HG03095 (cell line): ENCODE results near the gene PRSS36.
A peak's percentile ranks its signal among the peaks of the same experiment; 100 is the strongest.
"Not testable (repeated sequence)": the region's sequence is repeated elsewhere in the genome, so short reads cannot be mapped to it uniquely, and the experiment has no call there.

Experiments
- ATAC-seq: cut with Tn5 transposase; IDR thresholded peaks from one replicate; pipeline ENCODE4 v1.9.1; 2021; ENCODE audit warnings: moderate library complexity; ENCODE audit not compliant: unreplicated experiment

PRSS36 gene

DNA sequence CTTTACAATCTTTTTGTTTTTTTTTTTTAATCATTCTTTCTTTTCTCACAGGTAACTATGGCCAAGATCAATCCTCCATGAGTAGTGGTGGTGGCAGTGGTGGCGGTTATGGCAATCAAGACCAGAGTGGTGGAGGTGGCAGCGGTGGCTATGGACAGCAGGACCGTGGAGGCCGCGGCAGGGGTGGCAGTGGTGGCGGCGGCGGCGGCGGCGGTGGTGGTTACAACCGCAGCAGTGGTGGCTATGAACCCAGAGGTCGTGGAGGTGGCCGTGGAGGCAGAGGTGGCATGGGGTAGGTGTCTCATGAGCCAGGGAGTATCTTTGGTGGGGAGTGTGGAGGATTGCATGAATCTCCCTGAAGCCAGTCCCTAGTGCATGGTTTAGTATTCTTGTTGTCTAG is 35.0 kb upstream of the PRSS36 start:
- no peak for ATAC-seq

DNA sequence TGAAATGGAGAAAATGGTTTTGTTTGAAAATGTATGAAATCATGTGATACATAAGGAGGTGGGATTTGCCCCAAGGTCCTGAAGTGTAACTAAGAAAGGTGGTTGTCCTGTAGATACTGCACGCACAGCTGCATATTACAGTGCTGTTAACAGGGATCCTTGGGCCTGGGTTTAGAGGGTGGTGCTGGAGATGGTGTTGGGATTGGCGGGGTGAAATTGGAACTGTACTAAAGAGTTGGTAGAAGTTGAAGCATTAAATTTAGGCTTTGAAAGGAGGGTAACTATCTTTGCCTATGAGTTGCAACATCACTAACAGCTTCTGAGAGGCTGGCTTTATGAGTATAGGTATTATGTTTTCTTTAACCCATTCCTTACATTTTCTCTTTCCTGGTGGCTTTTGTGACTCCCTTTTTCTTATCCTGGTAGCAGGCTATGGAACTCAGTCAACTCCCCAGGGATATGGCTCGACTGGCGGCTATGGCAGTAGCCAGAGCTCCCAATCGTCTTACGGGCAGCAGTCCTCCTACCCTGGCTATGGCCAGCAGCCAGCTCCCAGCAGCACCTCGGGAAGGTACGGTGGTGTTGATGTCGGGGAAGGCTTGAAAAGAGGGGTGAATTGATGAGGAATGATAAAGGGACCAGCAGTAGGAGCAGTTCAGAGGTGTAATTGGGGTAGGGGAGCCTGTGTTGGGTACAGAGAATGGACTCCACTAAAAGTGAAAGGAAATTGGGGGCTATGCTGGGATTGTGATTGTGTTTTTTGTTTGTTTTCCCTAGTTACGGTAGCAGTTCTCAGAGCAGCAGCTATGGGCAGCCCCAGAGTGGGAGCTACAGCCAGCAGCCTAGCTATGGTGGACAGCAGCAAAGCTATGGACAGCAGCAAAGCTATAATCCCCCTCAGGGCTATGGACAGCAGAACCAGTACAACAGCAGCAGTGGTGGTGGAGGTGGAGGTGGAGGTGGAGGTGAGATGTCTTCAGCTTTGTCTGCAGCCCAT is 33.9 kb upstream of the PRSS36 start:
- ATAC-seq = no peak

DNA sequence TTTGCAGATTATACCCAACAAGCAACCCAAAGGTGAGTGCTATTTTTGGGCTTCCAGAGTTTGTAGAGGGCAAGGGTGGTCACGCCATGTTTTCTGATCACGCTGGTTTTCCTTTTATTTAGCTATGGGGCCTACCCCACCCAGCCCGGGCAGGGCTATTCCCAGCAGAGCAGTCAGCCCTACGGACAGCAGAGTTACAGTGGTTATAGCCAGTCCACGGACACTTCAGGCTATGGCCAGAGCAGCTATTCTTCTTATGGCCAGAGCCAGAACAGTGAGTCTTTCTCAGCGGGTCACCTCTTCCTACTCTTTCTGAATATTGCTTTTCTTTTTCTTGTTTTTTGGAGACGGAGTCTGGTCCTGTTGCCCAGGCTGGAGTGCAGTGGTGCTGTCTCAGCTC is 32.5 kb upstream of the PRSS36 start:
- no peak for ATAC-seq

DNA sequence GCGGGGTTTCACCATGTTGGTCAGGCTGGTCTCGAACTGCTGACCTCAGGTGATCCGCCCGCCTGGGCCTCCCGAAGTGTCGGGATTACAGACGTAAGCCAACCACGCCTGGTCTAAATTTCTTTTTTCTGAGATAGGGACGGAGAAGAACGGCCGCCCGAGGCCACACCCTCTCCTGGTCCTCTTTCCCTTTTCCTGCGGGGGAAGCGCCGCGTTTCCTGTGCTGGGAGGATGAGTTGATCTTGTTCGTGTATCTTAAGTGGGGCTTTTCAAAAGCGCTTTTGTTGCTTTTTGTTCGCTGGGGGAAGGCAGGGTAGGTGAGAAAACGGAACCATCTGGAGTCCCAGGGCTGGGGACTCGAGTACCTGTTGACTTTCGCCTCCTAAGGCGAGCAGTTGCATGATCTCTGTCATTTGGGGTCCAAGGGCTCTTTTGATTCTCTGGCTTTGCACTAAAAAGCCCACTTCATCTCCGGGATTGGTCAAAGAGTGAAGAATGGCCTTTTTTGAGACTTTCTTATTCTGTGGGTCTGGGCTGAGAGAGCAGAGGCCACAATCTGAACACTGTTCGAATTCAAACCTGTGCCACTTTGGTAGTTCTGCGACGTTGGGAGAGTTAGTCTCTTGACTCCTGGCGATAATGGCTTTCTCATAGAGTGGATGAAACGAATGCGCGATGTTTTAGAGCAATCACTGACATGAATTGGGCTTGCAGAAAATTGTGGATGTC is 31.4 kb upstream of the PRSS36 start:
- ATAC-seq = no peak

DNA sequence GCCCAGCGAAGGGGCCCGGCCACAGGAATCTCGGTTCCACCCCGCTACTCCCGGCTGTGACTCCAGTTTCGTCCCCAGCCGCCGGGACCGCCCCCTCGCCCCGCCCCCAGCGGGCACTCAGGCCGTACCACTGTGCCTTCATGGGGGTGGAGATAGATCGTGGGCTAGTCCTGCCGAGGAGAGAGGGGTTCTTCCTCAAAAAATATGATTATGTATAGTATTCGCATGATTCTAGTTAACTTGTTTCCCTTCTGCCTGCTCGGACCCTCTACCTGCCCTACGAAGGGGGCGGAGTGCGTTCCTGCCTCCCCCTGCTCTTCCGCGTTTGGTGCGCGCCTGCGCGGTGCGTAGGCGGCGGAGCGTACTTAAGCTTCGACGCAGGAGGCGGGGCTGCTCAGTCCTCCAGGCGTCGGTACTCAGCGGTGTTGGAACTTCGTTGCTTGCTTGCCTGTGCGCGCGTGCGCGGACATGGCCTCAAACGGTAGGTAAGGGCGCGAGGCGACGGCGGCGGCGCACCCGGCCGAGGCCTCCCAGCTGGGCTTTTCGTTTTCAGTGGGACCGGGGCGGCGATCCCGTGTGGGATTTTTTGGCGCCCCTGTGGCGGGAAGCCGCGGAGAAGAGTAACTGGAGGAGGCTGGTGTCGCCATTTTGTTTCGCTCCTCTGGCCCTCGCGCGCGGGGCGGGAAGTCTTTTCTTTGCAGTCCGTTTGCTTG is 30.0 kb upstream of the PRSS36 start, which contains the start of gene FUS:
Gene FUS, plus strand, starts transcription at position 393 of the 713 bp plus-strand sequence. Its CDS starts 76 bp downstream, at position 469.
- ATAC-seq = peak; percentile 51

DNA sequence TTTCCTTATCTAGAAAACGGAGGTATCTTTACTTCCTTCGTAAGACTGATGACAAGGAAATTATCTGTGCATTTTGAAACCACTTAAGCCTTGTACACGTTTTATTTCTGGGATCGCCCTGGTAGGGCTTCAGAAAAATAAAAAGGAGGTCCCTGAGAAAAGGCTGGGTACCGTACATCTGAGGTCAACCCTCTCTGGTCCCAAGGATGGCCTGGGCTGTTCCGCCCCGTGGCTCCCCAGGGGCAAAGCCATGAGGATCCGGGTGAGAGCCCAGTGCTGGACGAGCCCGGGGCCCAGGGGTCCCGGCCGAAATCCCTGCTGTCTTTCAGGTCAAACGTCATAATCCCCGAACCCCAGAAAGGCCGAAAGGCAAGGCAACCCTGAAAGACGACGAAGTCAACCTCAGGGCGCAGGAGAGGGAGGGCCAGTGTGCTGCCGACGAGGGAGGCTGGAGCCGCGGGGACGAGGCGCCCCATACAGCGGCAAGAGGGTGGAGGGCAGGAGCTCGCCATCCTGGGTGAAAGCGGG is 29.4 kb upstream of the PRSS36 start:
- no peak for ATAC-seq

DNA sequence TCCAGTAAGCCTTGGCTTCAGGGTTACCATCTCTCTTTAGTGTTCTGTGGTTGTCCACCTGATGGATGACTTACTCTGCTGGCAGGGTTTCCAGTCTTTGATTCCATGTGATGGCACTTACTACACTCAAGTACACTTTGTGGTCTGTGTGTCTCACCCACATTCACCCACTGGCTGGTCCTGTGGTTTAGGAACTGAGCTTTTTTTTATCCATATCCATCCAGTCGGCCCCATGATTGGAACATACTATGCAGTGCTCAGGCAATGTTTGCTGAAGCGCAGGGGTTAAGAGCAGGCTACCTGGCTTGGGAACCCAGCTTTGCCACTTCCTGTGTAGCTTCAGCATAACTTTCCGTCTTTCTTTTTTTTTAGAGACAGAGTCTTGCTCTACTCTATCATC is 27.3 kb upstream of the PRSS36 start:
- no peak for ATAC-seq

DNA sequence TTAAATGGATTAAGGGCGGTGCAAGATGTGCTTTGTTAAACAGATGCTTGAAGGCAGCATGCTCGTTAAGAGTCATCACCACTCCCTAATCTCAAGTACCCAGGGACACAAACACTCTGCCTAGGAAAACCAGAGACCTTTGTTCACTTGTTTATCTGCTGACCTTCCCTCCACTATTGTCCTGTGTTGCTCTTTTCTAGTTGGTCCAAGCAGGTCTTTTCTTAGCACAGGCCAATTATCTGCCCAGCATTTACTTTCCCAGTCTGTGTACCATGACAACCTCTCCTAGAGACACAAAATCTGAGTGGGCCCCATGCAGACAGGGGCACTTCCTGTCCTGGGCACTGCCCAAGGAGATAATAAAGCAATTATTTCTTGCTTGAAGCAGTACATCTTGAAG is 20.2 kb upstream of the PRSS36 start:
- ATAC-seq = not testable (repeated sequence)

DNA sequence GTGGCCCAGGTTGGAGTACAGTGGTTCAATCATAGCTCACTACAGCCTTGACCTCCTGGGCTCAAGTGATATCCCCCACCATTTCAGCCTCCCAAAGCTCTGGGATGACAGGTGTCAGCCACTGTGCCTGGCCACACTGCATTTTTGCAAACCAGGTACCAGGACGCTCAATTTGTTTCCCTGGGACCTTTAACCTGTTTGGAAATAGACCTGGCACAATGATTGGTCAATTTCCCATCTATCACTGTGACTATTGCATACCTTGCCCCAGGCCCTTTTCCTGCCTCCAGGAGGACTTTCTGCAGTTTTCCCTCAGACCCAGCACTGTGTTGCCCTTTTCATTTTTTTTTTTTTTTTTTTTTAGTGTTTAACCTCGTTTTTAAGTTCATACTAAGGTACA is 19.0 kb upstream of the PRSS36 start:
- ATAC-seq = no peak

DNA sequence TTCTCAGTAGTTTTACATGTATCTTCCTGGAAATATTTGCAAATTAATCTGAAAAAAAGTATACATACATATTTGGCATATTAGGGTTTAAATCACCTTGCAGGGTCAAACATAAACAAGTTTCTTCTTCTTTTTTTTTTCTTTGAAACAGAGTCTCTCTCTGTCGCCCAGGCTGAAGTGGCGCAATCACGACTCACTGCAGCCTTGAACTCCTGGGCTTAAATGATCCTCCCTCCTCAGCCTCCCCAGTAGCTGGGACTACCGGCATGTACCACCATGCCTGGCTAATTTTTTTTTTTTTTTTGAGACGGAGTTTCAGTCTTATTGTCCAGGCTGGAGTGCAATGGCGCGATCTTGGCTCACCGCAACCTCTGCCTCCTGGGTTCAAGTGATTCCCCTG is 17.4 kb upstream of the PRSS36 start:
- ATAC-seq = no peak

DNA sequence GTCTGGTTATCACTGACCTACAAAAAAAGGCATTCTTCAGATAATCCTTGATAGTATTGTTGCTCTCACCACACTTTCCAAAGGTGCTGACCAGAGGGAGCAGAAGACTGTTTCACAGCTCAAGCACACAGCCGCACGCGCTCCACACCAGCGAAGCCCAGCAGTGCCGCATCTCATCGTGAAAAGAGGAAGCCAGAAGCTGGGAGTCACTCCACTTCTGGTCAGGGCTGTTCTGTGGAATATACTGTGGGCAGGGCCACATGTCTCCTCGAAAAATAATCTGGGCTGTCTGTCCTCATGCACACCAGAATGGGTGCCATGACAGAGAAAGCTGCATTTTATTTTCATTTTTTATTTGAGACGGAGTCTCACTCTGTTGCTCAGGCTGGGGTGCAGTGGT is 7.3 kb upstream of the PRSS36 start:
- no peak for ATAC-seq

DNA sequence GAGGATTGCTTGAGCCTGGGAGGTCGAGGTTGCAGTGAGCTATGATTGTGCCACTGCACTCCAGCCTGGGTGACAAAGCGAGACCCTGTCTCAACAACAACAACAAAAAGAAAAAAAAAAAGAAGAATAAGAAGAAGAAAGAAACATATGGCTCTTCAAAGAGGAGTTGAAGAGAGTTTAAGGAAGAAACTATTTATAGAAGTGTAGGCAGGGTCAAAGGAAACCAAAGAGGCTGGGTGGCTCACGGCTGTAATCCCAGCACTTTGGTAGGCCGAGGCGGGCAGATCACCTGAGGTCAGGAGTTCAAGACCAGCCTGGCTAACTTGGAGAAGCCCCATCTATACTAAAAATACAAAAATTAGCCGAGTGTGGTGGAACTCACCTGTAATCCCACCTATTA is 1.1 kb upstream of the PRSS36 start:
- ATAC-seq = not testable (repeated sequence)

DNA sequence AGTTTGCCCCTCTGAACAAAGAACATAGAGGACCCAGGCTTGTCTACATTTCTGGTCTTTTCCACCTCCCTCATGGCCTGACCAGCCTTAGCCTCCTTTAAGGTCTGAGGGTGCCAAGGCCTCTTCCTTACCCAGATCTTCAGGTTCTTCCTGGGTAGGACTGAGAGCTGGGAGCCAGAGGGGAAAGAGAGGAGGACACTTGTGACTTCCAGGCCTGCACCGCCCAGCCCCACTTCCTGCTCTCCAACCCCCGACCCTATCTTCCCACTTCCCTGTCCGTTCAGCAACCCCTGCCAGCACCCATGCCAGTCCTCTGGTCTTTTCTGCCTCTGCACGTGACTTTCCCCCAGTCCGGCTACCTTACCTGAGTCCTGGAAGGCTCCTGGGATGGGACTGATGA is 534 bp downstream of the PRSS36 start:
- no peak for ATAC-seq

DNA sequence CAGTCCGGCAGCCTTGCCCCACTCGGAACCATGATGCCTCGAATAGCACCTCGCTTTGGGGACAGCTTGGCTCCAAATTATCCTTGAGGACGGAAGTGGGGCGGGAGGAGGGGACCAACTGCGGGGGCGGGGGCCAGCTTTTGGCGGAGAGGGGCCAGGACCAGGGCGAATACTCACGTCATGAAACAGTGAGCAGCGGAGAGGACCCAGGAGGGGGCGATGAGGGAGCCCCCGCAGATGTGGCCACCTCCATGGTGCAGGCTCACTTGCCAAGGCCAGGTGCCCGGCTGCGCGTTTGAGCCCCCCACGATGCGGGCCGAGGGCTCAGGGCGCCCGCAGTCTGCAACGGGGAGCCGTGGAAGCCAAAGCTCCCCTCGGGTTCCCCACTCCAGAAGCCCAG is 970 bp downstream of the PRSS36 start:
- ATAC-seq = no peak

DNA sequence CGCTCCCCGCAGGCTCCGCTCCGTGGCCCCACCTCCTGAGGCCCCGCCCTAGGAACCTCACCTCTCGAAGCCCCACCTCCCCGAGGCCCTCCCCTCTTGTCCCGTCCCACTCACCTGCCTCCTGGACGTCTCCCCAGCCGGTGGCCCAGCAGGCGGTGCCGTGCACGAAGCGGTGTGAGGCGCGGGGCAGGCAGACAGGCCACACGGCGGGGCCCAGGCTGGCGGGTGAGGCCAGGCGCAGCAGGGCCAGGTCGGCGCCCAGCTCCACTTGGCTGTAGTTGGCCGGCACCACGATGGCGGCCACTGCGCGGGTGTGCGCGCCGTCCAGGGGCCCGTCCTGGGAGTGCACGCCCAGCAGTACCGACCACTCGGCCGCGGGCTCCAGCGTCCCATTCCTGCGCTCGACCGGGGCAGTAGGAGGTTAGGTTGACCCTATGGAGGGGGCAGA is 1.6 kb downstream of the PRSS36 start:
- ATAC-seq = no peak

DNA sequence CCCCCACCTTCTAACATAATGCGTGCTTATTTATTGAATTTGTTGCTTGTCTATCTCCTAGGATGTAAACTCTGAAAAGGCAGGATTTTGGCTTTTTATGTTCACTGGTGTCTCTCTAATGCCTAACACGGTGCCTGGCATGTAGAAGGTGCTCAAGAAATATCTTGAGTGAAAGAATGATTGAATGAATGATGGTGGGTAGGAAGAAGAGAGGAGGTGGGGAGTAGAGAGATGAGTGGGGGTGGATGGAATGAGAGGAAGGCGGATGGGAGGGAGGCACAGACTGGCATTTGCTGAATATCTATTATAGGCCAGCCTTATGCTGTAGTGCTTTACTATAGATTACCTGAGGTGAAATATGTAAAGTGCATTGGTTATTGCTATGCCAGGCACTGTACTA is 2.3 kb downstream of the PRSS36 start:
- ATAC-seq = no peak

DNA sequence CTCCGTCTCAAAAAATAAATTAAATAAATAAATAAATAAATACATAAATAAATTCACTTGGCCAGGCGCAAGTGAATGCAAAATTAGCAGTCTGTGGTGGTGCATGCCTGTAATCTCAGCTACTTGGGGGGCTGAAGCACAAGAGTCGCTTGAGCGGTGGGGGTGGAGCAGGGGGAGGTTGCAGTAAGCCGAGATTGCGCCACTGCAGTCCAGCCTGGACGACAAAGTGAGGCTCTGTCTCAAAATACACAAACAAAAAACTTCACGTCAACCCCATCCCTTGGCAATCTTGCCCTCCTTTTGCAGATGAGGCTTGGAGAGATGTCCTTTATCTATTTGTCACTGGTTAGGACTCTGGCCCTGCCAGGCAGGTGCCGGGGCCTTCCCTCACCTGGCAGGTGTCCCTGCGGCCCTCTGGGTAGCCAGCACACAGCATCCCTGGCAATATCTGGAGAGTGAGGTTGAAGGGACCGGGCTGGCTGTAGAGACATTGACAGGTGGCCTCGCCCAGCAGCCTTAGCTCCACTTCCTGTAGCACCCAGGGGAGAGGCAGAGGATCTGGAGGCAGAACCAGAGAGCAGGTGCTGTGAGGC is 4.4 kb downstream of the PRSS36 start:
- ATAC-seq = no peak

DNA sequence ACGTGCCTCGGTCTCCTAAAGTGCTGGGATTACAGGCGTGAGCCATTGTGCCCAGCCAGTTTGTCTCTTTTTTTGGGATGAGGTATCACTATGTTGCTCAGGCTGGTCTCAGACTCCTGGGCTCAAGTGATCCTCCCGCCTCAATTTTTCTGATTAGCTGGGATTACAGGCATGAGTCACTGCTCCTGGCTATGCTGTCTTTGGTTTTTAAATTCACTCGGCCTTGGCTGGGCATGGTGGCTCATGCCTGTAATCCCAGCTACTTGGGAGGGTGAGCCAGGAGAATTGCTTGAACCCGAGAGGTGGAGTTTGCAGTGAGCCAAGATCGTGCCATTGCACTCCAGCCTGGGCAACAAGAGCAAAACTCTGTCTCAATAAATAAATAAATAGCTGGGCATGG is 5.4 kb downstream of the PRSS36 start:
- not testable (repeated sequence) for ATAC-seq

DNA sequence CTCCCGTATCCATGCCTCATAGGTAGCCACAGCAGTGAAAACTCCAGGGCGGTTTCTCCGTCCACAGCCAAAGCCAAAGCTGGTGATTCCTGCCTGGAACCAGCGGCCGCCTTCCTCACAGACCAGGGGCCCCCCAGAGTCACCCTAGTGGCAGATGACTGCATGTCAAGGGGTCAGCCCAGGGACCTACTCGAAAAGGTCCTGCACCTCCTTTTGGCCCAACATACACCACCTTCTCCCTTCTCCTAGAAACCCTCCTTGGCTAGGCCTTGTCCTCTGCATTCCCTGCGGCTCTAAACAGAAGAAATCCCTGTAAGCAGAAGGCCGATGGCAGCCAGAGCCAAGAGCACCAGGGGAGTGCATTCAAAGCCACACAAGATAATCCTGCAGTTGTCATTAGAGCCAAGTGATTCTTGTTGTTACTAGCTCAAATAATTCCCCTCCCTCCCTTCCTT is 6.1 kb downstream of the PRSS36 start:
- no peak for ATAC-seq

DNA sequence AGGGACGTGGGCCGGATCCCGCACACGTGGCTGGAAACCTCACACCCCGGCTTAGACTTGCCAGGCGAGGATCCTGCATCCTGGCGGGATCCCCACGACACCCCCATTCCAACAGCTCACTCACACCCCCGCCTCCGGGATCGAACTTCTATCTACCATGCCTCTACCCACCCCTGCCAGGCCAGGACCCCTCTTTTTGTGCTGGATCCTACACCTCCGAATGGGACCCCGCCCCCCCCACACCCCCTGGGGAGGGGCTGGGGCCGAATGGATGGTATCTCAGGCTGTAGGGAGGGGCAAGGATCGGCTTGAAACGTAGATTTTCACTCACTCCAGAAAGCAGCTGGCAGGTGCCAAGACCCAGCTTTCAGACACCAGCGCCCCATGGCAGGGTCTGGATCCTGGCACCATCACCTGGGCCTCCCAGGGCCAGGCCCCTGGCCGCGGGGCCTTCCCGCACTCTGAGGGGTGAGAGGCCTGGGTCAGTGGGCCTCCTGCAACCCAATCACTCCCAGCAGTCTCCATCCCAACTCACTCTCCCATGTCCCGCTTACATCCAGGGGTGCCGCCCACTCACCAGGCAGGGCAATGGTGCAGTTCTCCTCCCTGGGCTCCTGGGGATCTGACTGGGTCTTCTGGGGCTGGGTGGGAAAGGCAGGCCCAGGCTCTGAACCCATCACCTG is 6.7 kb downstream of the PRSS36 start:
- no peak for ATAC-seq
